Measurements from ENCODE around the gene C20orf96. TPM values are rescaled to one million over a fixed set of nuclear protein-coding genes. Genes with fewer than 3 reads are reported as not detected.

The C20orf96 gene
- total and polyA plus RNA-seq, 12 donors: 2.7 to 20.2 (median 6.3) TPM

DNA sequence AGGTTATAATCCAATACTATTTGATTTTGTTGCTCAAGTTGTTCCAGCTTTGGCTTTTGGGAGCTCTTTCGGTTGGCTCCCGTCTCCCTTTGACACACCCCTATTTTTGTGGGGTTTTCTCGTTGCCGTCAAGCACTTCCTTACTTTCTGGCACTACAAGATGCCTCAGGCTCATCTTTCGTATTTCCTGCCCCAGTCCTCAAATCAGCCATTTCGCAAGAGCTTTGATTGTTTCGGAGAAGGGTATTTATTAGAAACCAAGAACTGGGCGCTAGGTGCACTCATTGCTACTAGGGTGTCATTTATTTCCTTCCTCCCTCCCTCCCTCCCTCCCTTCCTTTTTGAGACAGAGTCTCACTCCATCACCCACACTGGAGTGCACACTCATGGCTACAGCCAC is 21.5 kb upstream of the C20orf96 start:
- WGBS, 4 donors: 81 to 91% (median 87%) methylated on average over 8 of the region's 8 CpGs
- H3K27ac ChIP-seq: no peak overlapping the region
- DNase-seq: no peak

DNA sequence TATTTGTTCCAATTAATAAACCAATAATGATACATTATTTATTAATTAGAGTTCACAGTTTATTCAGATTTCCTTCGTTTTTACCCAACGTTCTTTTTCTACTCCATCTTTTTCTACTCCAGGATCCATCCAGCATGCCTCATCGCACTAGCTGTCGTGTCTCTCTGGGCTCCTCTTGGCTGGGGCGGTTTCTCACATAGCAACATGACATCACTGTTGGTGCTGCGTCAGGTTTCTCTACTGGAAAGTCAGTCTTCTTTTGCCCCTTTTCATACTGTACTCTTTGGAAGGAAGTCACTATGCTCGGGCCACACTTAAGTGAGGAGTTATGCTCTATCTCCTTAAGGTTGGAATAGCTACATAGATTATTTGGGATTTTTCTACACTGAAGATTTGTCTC is 21.1 kb upstream of the C20orf96 start:
- 87 to 92% (median 88%) methylated on average over 7 of the region's 7 CpGs for WGBS, 4 donors
- intact Hi-C loops (cut with DNase I): no loop called here
- no peak for DNase-seq

More for the DNA sequence above, 21.5 kb upstream of the C20orf96 start:
- intact Hi-C loops (cut with DNase I): no loop called here
- H3K27me3 ChIP-seq: no peaks in the 10 kb centered on the region
- H3K4me3 ChIP-seq: no peak overlapping the region
- no peaks in the 10 kb centered on the region for H3K36me3 ChIP-seq (replicated peaks in 1 of 2)
- H3K4me1 ChIP-seq (replicated peaks in 1 of 2): peaks cover 8 to 16% of the 10 kb centered on the region in 2 donors
- H3K9me3 ChIP-seq (replicated peaks in 1 of 3): no peaks in the 10 kb centered on the region
- TF ChIP-seq POLR2A (IDR thresholded peaks at IDR 0.05): no peak
- TF ChIP-seq, protein P1, sequence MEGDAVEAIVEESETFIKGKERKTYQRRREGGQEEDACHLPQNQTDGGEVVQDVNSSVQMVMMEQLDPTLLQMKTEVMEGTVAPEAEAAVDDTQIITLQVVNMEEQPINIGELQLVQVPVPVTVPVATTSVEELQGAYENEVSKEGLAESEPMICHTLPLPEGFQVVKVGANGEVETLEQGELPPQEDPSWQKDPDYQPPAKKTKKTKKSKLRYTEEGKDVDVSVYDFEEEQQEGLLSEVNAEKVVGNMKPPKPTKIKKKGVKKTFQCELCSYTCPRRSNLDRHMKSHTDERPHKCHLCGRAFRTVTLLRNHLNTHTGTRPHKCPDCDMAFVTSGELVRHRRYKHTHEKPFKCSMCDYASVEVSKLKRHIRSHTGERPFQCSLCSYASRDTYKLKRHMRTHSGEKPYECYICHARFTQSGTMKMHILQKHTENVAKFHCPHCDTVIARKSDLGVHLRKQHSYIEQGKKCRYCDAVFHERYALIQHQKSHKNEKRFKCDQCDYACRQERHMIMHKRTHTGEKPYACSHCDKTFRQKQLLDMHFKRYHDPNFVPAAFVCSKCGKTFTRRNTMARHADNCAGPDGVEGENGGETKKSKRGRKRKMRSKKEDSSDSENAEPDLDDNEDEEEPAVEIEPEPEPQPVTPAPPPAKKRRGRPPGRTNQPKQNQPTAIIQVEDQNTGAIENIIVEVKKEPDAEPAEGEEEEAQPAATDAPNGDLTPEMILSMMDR (IDR thresholded peaks at IDR 0.05): no peak

DNA sequence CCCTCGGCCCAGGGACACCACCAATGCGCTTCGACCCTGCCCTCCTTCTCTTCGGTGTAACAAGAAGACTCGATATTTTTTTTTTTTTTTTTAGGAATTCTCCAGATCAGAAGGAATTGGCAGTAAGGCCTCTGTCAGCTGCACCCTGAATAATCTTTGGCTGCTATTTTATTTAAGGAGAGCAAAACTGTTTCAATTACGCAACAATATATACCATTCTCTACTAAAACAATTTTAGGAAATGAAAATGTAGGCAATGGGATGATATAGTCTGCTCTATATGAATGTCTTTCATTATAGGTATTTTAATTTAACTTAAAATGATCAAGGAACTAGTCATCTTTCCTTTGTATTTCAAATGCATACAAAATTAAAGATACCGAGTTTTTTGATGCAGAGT is 20.1 kb upstream of the C20orf96 start:
- WGBS, 4 donors: 2 to 7% (median 5%) methylated on average over 7 of the region's 7 CpGs
- Histone ChIP-seq H3K27me3 (no peaks in the 10 kb centered on the region), H3K9me3 (replicated peaks in 1 of 3) (no peaks in the 10 kb centered on the region), H3K36me3 (replicated peaks in 1 of 2) (no peaks in the 10 kb centered on the region), H3K27ac (peak overlapping the region in 4 of 5 donors; percentile 8 to 93 (median 32)), H3K4me3 (peak overlapping the region in 2 of 4 donors; percentile 24 to 68), H3K4me1 (replicated peaks in 1 of 2) (peaks cover 8 to 16% of the 10 kb centered on the region in 2 donors)
- intact Hi-C loops (cut with DNase I): no loop called here
- DNase-seq: no peak
- TF ChIP-seq, protein P1 (IDR thresholded peaks at IDR 0.05): no peak
- no peak for TF ChIP-seq POLR2A (IDR thresholded peaks at IDR 0.05)

More for the DNA sequence above, 21.1 kb upstream of the C20orf96 start:
- no peak overlapping the region for H3K4me3 ChIP-seq
- H3K36me3 ChIP-seq (replicated peaks in 1 of 2): no peaks in the 10 kb centered on the region
- TF ChIP-seq, protein P1 (IDR thresholded peaks at IDR 0.05): no peak
- TF ChIP-seq POLR2A (IDR thresholded peaks at IDR 0.05): no peak
- H3K27me3 ChIP-seq: no peaks in the 10 kb centered on the region
- H3K9me3 ChIP-seq (replicated peaks in 1 of 3): no peaks in the 10 kb centered on the region
- H3K4me1 ChIP-seq (replicated peaks in 1 of 2): peaks cover 8 to 16% of the 10 kb centered on the region in 2 donors
- no peak overlapping the region for H3K27ac ChIP-seq

DNA sequence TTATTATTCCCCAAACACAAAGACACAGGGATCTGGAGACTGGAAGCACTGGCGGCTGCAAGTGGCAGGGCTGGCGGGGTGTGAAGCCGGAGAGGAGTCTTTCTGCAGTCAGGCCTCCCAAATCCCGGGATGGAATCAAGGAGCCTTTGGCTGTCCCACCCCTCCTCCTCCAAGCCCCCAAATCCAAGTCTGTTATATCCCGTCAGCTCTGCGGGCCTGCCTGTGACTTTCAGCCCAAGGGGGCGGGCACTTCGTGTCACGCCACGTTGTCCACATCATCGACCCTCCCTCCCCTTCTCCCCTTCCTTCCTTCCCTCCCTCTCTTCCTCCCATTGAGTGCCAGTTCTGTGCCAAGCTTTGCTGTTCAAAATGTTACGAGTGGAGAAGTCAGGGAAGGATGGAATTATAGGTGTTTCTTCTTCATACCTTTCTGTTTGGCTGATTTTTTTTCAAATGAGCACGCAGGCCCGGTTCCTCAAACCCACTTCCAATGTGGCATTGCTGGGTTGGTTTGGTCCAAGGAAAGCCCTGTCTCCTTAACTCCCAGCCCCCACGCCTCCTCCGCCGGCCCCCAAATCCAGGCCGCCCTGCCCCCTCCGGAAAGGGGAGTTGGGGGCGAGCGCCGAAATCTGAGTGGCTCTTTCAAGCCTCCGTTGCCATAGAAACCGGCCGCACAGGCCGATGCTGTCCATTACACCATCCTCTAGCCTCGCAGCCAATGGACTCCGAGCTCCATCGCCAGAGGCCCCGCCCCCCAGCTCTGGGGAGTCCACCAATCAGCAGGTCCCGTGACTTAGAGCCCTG is 19.5 kb upstream of the C20orf96 start:
- H3K9me3 ChIP-seq (replicated peaks in 1 of 3): no peaks in the 10 kb centered on the region
- 2 to 4% (median 3%) methylated on average over 19 to 31 of the region's 31 CpGs for WGBS, 4 donors
- DNase-seq: peak; percentile 98 to 100 (median 100)
- peaks cover 8 to 16% of the 10 kb centered on the region in 2 donors for H3K4me1 ChIP-seq (replicated peaks in 1 of 2)
- no peaks in the 10 kb centered on the region for H3K36me3 ChIP-seq (replicated peaks in 1 of 2)
- H3K4me3 ChIP-seq: peak overlapping the region in 2 of 4 donors; percentile 24 to 68
- H3K27me3 ChIP-seq: no peaks in the 10 kb centered on the region
- intact Hi-C loops (cut with DNase I): no loop called here
- peak overlapping the region; percentile 63 to 93 (median 81) for H3K27ac ChIP-seq
- TF ChIP-seq POLR2A (IDR thresholded peaks at IDR 0.05): peak in 1 of 2 donors; percentile 64
- TF ChIP-seq, protein P1 (IDR thresholded peaks at IDR 0.05): peak in 1 of 6 experiments; percentile 3

All from adrenal gland (tissue), 12 donors.